C4-2B (cell line): Measurements from ENCODE around the gene SLC14A1.

Experiments used
- ZFX ChIP-seq: fragments of 450-650 bp; IDR thresholded peaks from 2 replicates; pipeline ENCODE4 v1.6.1; 2017
- TF ChIP-seq, protein P1 (sequence below): fragments of 450-650 bp; conservative IDR thresholded peaks from 2 replicates; pipeline ENCODE4 v1.5.1; 2017; ENCODE audit warnings: mild to moderate bottlenecking

- TF ChIP-seq, protein P1, sequence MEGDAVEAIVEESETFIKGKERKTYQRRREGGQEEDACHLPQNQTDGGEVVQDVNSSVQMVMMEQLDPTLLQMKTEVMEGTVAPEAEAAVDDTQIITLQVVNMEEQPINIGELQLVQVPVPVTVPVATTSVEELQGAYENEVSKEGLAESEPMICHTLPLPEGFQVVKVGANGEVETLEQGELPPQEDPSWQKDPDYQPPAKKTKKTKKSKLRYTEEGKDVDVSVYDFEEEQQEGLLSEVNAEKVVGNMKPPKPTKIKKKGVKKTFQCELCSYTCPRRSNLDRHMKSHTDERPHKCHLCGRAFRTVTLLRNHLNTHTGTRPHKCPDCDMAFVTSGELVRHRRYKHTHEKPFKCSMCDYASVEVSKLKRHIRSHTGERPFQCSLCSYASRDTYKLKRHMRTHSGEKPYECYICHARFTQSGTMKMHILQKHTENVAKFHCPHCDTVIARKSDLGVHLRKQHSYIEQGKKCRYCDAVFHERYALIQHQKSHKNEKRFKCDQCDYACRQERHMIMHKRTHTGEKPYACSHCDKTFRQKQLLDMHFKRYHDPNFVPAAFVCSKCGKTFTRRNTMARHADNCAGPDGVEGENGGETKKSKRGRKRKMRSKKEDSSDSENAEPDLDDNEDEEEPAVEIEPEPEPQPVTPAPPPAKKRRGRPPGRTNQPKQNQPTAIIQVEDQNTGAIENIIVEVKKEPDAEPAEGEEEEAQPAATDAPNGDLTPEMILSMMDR, result no peak
- no peak for TF ChIP-seq ZFX
Measured at GRCh38 chr18:45748501-45748900, 24.5 kb downstream of the SLC14A1 start.
